Cardiac fibroblast (primary cell): ENCODE results near the gene NDNF.
A peak's percentile ranks its signal among the peaks of the same experiment; 100 is the strongest.

ENCODE experiments used
- DNase-seq, 2 donors: peaks; one replicate each; pipeline versions ENCODE4 v3.0.0 to v3.0.0-alpha.2; 2010; ENCODE audit warnings: low read depth in 2 of 2
- H3K4me3 ChIP-seq, 2 donors: replicated peaks in 1 of 2; 1 replicate in 1 of 2; 2 replicates in 1 of 2; pipeline ENCODE4 v1.5.1; 2011; ENCODE audit warnings: low read depth in 2 of 2, low read length in 2 of 2, mild to moderate bottlenecking in 2 of 2, moderate library complexity in 1 of 2
- TF ChIP-seq, protein P1 (sequence below): IDR thresholded peaks from one replicate; pipeline ENCODE4 v1.5.1; 2011; ENCODE audit warnings: low read depth, mild to moderate bottlenecking, low read length, inconsistent platforms

NDNF gene

GRCh38 chr4:121107507-121107906 lies 35.2 kb upstream of the NDNF start:
- TF ChIP-seq, protein P1, sequence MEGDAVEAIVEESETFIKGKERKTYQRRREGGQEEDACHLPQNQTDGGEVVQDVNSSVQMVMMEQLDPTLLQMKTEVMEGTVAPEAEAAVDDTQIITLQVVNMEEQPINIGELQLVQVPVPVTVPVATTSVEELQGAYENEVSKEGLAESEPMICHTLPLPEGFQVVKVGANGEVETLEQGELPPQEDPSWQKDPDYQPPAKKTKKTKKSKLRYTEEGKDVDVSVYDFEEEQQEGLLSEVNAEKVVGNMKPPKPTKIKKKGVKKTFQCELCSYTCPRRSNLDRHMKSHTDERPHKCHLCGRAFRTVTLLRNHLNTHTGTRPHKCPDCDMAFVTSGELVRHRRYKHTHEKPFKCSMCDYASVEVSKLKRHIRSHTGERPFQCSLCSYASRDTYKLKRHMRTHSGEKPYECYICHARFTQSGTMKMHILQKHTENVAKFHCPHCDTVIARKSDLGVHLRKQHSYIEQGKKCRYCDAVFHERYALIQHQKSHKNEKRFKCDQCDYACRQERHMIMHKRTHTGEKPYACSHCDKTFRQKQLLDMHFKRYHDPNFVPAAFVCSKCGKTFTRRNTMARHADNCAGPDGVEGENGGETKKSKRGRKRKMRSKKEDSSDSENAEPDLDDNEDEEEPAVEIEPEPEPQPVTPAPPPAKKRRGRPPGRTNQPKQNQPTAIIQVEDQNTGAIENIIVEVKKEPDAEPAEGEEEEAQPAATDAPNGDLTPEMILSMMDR = no peak
- DNase-seq = no peak
- no peak overlapping the region for H3K4me3 ChIP-seq

DNA sequence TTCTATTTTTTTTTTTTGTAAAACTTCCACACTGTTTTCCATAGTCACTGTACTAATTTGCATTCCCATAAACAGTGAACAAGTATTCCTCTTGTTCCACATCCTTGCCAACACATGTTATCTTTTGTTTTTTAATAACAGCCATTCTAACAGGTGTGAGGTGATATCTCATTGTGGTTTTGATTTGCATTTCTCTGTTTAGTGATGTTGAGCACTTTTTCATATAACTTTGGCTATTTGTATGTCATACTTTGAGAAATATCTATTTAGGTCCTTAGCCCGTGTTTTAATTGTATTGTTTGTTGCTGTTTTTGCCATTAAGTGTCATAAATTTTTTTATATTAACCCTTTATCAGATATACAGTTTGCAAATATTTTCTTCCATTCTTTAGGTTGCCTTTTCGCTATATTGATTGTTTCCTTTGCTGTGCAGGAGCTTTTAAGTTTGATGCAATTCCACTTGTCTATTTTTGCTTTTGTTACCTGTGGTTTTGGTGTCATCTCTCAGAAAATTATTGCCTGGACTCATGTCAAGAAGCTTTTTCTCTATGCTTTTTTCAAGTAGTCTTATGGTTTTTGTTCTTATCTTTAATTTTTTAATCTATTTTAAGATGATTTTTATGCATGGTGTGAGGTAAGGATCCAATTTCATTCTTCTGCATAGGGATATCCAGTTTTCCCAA lies 27.9 kb upstream of the NDNF start:
- TF ChIP-seq, protein P1 = no peak
- no peak overlapping the region for H3K4me3 ChIP-seq
- no peak for DNase-seq

DNA sequence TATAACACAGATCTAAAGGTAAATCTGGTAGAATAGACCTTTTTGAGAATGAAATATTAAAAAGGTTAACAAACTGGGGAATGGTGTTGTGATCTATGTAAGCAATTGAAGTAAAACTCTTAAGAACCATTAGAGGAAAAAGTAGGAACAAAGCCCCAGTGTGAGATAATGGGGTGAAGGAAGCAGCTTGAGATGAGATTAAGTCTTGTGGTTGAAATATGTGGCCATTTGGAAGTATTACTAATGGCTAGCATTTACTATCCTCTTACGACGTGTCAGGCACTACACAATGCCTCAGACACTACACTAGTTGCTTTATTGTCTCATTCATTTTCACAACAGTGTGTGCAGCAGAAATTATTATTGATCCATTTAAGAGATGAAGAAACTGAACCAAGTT lies 25.9 kb upstream of the NDNF start:
- H3K4me3 ChIP-seq = no peak overlapping the region
- TF ChIP-seq, protein P1 = no peak
- no peak for DNase-seq

GRCh38 chr4:121096629-121097028 lies 24.3 kb upstream of the NDNF start:
- TF ChIP-seq, protein P1 = peak; percentile 46
- H3K4me3 ChIP-seq = no peak overlapping the region
- peak; percentile 53 to 62 for DNase-seq

- TF ChIP-seq, protein P1 = no peak
- DNase-seq = no peak
These were observed 23.9 kb upstream of the NDNF start for GRCh38 chr4:121096191-121096590.

GRCh38 chr4:121094297-121094966 lies 22.1 kb upstream of the NDNF start:
- no peak overlapping the region for H3K4me3 ChIP-seq
- no peak for DNase-seq
- TF ChIP-seq, protein P1 = no peak

More at GRCh38 chr4:121096191-121096590, 23.9 kb upstream of the NDNF start:
- no peak overlapping the region for H3K4me3 ChIP-seq
